Inflammatory macrophage treated with lipopolysaccharide for 1 hour (primary cell): ENCODE measurements around the gene OR6A2.
"Not testable (repeated sequence)": the region's sequence is repeated elsewhere in the genome, so short reads cannot be mapped to it uniquely, and the experiment has no call there.

Experiments
- DNase-seq, 2 donors: peaks; one replicate each; pipeline ENCODE4 v3.0.0-alpha.2; 2020 to 2022

Gene OR6A2

DNA sequence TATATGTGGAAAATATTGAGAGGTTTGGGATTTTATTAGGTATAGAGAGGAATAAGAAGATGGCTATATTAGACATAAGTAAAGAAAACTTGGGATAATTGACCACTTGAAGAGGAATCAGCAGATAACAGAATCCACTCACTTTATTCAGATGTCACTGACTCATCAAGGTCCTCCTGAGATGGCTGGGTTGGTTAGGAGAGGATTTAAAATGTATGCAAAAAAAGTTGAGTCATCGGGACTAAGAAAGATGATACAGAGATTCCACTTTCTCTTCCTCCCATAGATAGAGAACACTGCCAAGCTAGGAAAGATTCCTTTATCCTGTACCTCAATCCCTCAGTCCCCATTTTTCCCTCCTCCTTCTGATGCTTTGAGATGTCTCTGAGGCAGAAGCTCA lies at the start of gene OR6A2:
Gene OR6A2 (minus strand): TSS at position 288 of the 400 bp plus-strand sequence. CDS start 3,981 bp downstream, outside the sequence.
- DNase-seq: no peak

DNA sequence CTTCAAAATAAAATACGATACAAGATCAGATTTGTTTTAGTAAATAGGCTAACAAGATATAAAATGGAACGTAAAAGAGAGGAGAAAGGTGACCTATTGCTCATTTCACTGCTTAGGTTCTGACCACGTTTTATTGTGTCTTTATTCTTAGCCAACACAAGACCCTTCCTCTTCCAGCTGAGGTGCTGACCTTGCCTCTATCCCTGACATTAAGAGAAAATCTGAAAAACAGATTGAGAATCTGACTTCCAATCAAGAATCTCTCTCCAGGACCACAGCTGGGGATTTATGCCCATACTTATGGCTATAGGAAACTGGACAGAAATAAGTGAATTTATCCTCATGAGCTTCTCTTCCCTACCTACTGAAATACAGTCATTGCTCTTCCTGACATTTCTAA lies 45.9 kb upstream of the OR6A2 start, which contains the start of gene OR10A5:
Gene OR10A5 (plus strand): TSS at position 301 of the 400 bp plus-strand sequence. CDS start 0 bp downstream, at position 301.
- DNase-seq: no peak

GRCh38 chr11:6844356-6844755 lies 44.9 kb upstream of the OR6A2 start:
- no peak for DNase-seq

DNA sequence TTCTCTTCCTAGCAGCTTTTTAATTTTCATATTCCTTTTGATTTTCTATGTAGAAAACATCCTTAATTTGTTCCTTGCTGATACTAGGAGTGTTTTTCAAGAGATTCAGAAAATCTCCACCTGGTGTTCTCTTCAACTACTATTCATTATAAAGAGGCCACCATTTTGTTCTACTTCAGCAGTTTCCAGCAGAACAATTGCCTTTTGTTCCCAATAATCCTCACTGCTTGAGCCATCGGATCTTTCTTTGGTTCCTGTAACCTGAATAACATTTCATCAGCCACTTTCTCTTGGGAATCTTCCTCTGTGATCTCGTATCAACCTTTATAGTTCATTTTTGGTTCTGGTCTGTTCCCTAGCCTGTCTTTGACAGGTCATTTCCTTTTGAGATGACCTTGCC lies 44.2 kb upstream of the OR6A2 start:
- DNase-seq: no peak

- no peak for DNase-seq
These were observed 42.2 kb upstream of the OR6A2 start for GRCh38 chr11:6841694-6842093.

GRCh38 chr11:6834021-6834420 lies 34.5 kb upstream of the OR6A2 start:
- DNase-seq: peak; percentile 37 to 51

DNA sequence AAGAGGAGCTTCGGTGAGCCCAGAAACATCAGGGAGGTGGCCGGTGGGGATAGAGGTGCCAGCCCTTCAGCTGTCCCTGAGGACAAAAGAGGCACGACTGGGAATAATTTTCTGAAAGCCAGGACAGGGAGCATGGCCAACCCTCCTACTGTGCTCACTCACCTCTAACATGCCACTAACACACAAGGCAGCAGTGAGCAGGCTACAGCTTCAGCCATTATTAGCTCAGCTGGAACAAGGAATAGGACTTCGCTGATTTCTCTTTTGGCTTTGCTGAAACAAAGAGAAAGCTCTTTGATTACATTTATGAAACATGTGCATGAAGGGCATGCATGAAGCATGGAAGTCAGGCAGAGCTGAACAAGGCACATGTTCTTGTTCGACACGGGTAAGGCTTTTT lies 33.9 kb upstream of the OR6A2 start:
- no peak for DNase-seq

GRCh38 chr11:6828103-6828502 lies 28.6 kb upstream of the OR6A2 start:
- no peak for DNase-seq

DNA sequence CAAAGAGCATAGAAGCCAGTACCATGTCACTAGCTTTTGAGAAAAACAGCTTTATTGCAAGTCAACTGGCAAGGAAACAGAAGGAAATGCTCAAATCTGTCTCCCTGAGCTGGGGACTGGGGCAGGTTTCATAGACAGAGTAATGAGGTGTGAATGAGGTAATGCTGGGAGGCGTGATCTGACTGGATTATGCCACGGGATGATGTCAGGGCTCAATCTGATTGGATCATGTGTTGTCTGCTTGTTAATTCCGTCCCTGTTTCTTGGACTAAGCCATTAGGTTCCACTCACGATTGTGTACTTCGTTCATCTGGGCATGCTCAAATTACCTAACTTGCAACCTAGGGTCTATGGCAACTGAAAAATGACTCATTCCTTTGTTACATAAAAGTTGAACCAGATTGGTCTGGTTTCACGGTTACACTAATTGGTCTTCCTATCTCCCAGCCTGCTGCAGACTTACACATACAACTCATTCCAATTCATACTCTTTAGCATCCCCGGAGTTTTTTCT lies 25.8 kb upstream of the OR6A2 start:
- no peak for DNase-seq

DNA sequence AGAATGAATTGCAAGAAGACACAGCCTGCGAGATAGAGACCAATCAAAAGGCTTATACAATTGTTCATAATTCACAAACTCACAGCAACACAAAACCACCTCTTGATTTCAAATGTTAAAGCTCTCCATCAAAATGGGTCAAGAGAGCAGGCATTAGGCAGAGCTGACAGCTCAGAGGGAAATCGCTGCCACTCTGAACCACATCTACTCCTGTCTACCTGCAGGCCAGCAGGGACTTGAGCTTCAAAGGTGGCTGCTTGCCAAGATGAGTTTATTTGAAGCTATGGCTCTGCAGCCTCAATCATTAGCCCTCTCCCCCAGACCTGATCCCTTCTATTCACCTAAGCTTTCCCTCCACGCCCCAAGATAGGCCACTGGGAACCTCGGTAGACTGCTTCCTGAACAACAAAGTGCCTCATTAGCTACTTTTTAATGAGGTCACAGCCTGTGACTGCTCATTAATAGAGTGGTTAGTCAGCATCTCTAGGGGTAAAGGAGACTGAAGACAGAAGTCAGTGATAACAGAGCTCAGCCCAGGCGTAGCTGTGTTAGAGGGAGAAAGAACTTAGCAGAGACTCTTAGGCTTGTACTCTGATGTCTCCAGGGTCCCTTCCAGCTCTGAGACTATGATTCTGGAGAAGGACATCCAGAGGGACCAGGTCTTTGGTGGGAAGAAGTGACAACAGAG lies 24.8 kb upstream of the OR6A2 start:
- DNase-seq: no peak

DNA sequence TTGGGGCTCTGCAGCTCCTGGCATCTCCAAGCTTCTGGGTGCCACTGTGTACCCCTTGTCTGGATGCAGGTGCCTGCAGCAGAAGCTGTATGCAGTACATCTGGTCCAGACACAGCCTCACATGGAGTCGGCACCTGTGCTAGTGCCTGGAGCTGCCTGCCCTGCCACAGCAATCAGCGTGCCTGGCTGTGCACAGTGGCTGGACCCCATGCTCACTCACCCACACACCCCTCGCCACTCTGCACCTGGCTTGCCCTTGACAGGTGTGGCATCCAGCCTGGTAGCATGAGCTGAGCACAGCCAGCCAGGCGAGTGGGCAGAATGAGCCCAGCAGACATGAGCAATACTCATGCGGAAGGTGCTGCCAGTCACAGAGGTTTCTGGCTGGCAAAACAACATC lies 19.5 kb upstream of the OR6A2 start:
- no peak for DNase-seq

DNA sequence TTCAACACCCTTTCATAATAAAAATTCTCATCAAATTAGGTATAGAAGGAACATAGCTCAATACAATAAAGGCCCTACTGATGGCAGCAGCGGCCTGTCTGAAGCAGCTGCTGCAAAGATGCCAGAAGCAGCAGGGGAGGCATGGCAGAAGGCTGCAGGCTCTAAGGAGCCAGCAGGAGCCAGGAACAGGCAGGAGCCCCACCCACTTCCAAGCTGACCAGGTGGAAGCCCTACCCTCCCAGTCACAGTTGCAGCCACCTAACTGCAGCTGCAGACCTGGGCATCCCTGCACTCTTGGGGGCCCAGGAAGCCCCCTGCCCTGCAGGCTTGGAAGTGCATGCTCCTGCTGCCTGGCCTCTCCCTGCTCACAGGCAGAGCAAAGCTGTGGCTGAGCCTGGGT lies 18.2 kb upstream of the OR6A2 start:
- no peak for DNase-seq

DNA sequence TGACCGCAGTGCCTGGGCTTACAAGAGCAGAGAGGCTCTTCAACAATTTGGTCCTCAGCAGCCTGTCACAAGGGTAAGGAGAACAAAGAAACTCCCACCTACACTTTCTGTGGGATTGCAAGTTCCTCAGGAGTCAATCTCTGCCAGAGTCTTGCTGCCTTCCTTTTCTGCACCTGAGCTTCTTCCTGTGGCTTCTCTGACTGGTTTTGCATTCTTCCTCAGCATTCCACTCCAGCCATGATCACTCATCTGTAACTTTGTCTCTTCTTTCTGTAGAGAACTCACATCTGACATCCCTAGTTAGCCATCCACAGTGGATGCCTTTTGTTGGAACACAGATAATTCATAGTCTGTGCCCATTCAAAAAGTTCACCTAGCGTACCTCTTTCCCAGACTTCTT lies 14.2 kb upstream of the OR6A2 start:
- DNase-seq: no peak

DNA sequence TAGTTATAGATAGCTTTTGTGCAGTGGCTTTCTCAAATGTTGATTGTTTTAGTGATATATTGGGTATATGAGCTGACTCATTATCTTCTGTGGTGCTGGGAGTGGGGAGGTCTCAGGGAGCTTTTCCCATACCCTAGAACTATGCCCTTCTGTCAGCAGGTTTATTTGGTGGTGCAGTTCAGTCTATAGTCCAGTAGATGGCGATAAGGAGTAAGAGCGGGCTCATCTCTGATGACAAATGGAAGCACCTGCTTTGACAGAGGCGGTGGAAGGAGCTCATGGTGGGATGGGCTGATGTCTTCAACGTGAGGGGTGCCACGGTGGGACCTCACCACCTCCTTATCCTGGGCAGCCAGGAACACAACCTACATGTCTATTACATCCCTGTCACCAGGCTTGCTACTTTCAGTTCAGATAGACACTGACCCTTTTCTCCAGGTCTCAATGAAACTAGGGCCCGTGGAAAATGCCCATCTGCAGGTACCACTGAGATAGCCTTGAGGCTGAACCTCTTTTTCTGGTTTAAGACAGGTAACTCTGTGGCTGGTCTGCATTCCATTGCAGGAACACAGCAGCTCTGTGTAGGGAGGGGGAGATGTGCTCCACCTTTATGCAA lies 13.0 kb upstream of the OR6A2 start:
- peak; percentile 20 to 62 for DNase-seq

DNA sequence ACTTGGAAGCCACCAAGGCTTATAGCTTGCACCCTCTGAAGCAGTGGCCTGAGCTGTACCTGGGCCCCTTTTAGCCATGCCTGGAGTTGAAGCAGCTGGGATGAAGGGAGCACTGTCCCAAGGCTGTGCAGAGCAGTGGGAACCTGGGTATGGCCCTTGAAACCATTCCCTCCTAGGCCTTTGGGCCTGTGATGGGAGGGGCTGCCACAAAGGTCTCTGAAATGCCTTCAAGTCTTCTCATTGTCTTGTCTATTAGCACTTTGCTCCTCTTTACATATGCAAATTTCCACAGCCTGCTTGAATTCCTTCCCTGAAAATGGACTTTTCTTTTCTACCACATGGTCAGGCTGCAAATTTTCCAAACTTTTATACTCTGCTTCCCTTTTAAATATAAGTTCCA lies 1.6 kb upstream of the OR6A2 start:
- DNase-seq: not testable (repeated sequence)

DNA sequence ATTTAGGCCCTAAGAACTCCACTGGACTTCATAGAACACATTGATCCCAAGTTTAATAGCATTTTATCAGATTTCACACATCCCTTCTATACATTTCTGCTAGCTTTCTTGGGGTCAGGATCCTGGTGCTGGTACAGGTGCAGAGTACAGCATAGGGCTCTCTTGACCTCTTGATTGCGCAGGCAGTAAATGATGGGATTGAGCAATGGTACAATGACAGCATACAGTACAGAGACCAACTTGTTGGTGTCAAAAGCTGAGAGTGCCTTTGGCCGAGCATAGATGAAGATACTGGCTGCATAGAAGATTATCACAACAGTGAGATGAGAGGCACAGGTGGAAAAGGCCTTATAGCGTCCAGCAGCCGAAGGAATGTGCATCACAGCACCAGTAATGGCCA lies 4.8 kb downstream of the OR6A2 start:
- no peak for DNase-seq

- no peak for DNase-seq
These were observed 8.9 kb downstream of the OR6A2 start for GRCh38 chr11:6790546-6790945.

GRCh38 chr11:6782720-6783119 lies 16.8 kb downstream of the OR6A2 start, which contains the start of gene OR2AG1:
Gene OR2AG1 (plus strand): TSS chr11:6783020. CDS start chr11:6785038, 2,018 bp downstream.
- no peak for DNase-seq

DNA sequence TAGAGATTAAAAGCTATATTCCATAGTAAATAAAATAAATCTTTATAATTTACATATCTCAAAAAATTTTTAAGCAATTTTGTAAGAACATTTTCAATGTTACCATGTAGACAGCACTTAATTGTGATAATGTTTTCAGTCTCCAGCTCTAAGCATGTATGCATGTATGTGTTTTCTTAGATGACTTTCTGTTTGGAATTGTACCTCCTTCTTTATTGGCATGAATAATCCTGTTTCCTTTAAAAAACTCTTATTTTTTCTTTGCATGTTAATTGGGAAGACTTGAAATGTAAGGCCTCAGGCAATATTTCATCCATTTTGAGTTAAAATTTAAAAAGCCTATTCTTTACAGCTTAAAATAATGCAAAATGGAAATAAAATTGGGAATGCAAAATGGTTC lies 18.7 kb downstream of the OR6A2 start:
- no peak for DNase-seq

GRCh38 chr11:6778518-6778917 lies 21.0 kb downstream of the OR6A2 start:
- no peak for DNase-seq

DNA sequence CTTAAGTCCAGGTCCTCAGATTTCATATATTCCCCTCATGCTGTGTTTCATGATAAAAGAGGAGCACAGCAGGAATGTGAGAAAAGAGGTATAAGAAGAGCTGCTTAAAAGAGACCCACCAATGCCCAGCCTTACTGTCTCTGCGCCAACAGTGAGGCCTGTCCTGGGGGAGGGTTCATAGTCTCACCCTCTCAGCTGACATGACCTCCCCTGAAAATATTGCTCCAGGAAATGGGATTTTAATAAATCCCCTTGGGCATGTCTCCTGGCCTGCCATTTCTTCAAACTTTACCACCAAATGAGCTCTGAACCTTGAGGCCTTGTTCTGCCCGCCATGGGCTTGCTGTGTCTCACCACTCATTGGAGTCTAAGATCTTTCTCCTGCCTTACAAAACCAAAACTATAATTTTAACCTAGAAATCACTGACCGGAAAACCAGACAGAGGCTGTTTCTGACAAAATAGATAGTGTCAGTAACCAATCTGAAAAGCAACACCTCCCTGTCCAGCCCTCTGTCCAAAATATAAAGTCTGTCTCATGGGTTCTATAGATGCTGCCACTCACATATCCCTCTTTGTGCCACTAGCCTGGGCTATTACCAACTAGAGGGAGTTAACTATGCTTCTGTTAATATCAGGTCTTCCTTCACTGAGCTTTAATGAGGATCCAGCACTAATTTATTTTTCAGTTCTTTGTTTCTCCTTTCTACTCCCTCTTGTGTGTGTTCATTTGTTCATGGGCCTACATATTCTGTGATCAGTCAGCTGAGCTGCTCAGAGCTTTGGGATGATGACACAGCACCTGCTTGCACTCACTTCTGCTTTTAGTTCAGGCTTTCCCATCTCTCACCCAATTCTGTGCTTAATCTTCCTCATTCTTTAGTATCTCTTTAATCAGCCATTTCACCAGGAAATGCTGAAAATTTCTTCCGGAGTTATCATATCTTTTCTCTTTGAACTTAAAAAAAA lies 27.3 kb downstream of the OR6A2 start, which contains the start of gene OR2AG2:
Gene OR2AG2 (minus strand): TSS at position 51 of the 968 bp plus-strand sequence. CDS start 3,019 bp downstream, outside the sequence.
- DNase-seq: peak; percentile 69 to 83

DNA sequence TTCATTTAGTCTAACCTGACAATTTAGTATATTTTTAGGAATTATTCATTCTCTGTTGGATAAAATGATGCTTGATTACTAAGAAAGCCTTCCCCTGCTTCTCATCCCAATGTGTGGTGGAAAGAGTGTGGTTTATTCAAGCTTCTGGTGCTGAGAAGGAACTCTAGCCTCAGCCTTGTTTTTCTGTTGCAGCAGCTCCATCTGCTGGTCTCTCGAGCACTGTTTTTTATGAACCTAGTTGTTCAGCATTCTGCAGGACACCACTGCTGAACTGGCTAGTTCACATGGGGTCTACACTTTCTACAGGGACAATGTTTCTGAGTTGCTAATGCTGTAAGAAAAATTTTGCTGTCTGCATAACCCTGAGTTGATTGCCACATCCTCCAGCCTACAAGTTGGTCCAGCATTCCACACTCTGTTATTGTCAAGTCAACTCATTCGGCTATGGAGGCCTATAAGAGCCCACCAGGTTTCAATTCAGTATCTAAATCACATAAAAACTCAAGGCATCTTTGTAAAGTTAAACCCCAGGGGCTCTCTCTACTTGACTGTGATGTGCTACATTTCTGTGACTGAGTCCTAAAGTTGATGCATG lies 42.0 kb downstream of the OR6A2 start:
- peak; percentile 37 to 77 for DNase-seq

DNA sequence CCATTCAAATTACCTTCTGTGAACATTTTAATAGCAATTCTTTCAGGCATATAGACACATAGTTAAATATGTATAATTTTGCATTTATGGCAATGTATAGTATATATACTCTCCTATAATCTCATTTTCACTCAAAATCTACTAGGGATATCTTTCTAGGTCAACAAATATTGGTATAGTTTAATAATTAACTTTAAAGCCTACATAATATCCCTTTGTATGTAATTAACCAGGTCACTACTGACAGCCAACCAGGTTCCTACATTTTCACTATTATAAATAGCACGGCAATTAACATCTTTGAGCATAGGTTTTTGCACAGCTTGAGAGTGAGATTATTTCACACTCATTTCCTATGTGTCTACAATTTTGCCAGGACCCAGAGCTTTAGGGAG lies 43.5 kb downstream of the OR6A2 start:
- DNase-seq: no peak
